Tongue (tissue), 2 donors: ENCODE data around the gene CALCB. TPM values are rescaled to one million over a fixed set of nuclear protein-coding genes. Genes with fewer than 3 reads are reported as not detected.

ENCODE experiments used
- DNase-seq: peaks from one replicate; pipeline ENCODE4 v3.0.0-alpha.2; 2015
- total RNA-seq: library from RNA; depleted of rRNA; stranded (reverse); fragments of >200 nt; gene quantifications from one replicate; pipeline ENCODE4 v1.2.3, GENCODE V29; 2014

The CALCB gene
- total RNA-seq, 1 donor from 2014 or later = not detected

- peak; percentile 91 for DNase-seq
Measured at GRCh38 chr11:15074206-15075161, 1.1 kb downstream of the CALCB start.

GRCh38 chr11:15075162-15075526, 1.8 kb downstream of the CALCB start:
- DNase-seq = no peak

- DNase-seq = no peak
Measured at GRCh38 chr11:15091175-15091574, 17.8 kb downstream of the CALCB start.

- DNase-seq = no peak
Measured at GRCh38 chr11:15091625-15092024, 18.2 kb downstream of the CALCB start.

- no peak for DNase-seq
Measured at GRCh38 chr11:15093432-15093831, 20.0 kb downstream of the CALCB start.

GRCh38 chr11:15095736-15096228, 22.4 kb downstream of the CALCB start:
- DNase-seq = no peak

- DNase-seq = no peak
Measured at GRCh38 chr11:15097411-15097810, 24.0 kb downstream of the CALCB start.

GRCh38 chr11:15099267-15099666, 25.9 kb downstream of the CALCB start:
- no peak for DNase-seq

- peak; percentile 86 for DNase-seq
Measured at GRCh38 chr11:15101072-15101709, 27.8 kb downstream of the CALCB start.

GRCh38 chr11:15104166-15104565, 30.8 kb downstream of the CALCB start:
- DNase-seq = no peak

- DNase-seq = no peak
Measured at GRCh38 chr11:15106201-15106965, 33.0 kb downstream of the CALCB start.

GRCh38 chr11:15107730-15108515, 34.5 kb downstream of the CALCB start:
- DNase-seq = no peak

- DNase-seq = no peak
Measured at GRCh38 chr11:15108592-15109130, 35.3 kb downstream of the CALCB start.

- no peak for DNase-seq
Measured at GRCh38 chr11:15109602-15110001, 36.2 kb downstream of the CALCB start.

- no peak for DNase-seq
Measured at GRCh38 chr11:15111215-15111614, 37.8 kb downstream of the CALCB start.

GRCh38 chr11:15112131-15112541, 38.7 kb downstream of the CALCB start:
- peak; percentile 76 for DNase-seq

GRCh38 chr11:15113381-15113780, 40.0 kb downstream of the CALCB start:
- no peak for DNase-seq

- peak; percentile 43 for DNase-seq
Measured at GRCh38 chr11:15114501-15115475, 41.4 kb downstream of the CALCB start, which contains the start of gene INSC. INSC (plus strand) TSS chr11:15114923; CDS start chr11:15149175, 34,252 bp downstream.

GRCh38 chr11:15115686-15116085, 42.3 kb downstream of the CALCB start:
- DNase-seq = no peak

- DNase-seq = peak; percentile 35
Measured at GRCh38 chr11:15117751-15118150, 44.4 kb downstream of the CALCB start.
